Caki2 (cell line): Measurements from ENCODE around the gene COL5A1. TPM values are rescaled to one million over a fixed set of nuclear protein-coding genes. Genes with fewer than 3 reads are reported as not detected.

Experiments
- DNase-seq: peaks from one replicate; pipeline ENCODE4 v3.0.0-alpha.2; 2015; ENCODE audit warnings: low read depth
- in situ Hi-C: cut with HindIII; loops from 2 replicates; pipeline ENCODE4 v1.10.0; 2016; ENCODE audit warnings: low sequenced_read_pairs, low pct_unique_long_range_greater_than_20kb, mixed read lengths
- total RNA-seq: library from RNA; depleted of rRNA; stranded (reverse); fragments of >200 nt; shearing (Covaris generic); gene quantifications from 2 replicates; pipeline ENCODE4 v1.2.3, GENCODE V29; 2014; ENCODE audit warnings: low replicate concordance

COL5A1 gene
- total RNA-seq, 1 experiment from 2014 or later, result 21.3 TPM

DNA sequence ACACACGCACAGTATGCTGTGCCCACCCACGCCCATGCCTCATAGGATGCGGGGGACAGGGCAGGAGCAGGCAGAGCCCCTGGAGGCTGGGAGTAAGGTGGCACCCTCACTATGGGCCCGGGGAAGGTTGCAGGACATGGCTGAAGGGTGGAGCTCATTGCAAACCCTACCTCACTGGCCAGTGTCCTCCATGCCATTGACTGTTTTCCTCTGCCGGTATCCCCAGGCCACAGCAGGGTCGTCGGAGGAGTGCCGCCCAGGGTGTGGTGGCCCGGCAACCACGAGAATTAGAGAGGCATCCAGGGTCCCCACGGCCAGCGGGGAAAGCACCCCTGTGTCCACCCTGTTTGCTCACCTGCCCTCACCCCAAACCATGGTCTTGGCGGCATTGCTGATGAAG, 179.3 kb downstream of the COL5A1 start:
- DNase-seq, result no peak
- in situ Hi-C loops, result no loop called here

DNA sequence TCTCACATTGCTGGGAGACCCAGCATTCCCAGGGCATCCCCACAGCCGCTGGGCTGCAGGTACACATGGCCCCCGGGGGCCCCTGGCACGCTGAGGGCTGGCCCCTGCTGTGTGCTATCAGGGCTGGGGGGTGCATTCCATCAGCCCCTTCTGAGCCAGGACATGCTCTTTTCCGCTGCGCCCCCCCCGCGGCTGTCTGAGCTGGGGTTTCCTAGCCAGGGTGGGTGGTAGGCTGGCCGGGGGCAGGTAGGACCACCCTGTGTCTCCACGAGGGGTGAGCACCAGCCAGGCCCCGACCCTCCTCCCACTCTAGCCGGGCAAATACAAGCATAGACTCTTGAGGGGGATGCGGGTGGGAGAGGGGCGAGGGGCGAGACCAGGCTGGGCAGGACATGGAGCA, 180.9 kb downstream of the COL5A1 start:
- no peak for DNase-seq
- in situ Hi-C loops, result no loop called here

DNA sequence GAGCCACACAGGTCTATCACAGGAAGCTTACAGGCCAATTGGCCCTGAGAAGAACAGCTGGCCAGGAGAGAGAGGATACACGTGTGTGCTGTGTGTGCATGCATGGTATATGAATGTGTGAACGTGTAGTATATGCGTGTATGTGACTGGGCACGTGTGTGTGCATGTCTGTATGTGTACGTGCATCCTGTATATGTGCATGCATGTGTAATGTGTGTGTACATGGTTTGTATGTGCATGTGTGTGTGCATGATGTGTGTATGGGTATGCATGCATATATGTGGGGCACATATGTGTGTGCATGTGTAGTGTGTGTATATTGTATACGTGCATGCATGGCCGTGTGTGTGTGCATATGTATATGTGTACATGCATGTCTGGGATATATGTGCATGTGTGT, 182.0 kb downstream of the COL5A1 start:
- DNase-seq, result no peak
- in situ Hi-C loops, result no loop called here

DNA sequence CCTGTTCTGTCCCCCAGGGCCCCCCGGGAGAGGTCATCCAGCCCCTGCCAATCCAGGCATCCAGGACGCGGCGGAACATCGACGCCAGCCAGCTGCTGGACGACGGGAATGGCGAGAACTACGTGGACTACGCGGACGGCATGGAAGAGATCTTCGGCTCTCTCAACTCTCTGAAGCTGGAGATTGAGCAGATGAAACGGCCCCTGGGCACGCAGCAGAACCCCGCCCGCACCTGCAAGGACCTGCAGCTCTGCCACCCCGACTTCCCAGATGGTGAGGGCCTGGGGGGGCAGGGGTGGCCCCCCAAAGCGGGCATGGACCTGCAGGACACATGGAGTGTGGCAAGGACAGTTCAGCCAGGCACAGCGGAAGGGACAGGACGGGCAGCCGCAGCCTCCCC, 183.0 kb downstream of the COL5A1 start:
- no peak for DNase-seq
- in situ Hi-C loops, result no loop called here

DNA sequence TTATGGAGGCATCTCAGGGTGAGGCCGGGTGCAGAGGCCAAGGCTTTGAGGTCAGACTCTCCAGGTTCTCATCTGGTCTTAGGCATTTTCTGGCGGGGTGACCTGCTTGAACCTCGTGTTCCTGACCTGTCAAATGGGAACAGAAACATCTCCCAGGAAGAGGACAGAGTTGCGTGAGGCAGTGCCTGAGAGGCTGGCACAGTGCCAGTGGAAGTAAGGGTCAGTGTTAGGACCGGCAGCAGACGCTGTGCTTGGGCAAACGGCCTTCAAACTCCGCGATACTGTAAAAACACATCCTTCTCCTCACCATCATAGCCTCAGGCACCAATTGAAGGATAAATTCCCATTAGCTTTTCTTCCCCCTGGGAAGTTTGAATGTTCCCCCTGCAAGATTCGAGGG, 183.4 kb downstream of the COL5A1 start:
- in situ Hi-C loops, result no loop called here
- DNase-seq, result no peak

DNA sequence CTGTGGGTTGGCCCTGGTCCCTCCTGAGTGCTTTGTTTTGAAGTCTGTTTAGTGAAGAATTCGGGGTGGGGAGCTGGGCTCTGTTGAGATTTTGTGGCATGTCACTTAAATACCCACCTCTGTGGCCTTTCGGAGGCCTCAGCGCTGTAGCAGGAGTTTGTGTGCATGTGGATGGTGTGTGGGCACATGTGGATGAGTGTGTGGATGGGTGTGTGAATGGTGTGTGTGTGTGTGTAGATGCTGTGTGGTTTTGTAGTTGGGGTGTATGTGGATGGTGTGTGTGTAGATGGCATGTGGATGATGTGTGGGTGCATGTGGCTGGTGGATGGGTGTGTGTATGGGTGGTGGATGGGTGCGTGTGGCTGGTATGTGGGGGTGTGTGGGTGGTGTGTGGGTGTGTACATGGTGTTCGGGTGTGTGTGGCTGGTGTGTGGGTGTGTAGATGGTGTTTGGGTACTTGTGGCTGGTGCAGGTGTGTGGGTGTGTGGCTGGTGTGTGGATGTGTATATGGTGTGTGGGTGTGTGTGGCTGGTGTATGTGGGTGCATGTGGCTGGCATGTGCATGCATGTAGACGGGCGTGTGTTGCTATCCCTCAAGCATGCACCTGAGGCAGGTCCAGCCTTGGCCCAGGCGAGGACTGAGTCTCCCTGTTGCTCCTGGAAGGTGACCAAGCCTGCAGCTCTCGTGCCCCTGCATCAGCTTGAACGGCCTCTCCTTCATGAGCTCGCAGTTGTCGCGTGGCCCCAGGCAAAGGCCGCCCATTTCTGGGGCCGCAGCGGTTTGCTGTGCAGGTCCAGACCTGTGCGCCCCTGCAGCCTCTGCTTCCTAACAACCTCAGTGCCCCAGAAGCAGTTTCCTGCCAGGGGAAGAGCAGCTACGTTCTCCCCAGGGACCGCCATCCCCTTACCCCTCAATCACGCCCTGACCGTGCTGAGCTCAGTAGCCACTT, 185.0 kb downstream of the COL5A1 start:
- no peak for DNase-seq
- in situ Hi-C loops, result no loop called here

DNA sequence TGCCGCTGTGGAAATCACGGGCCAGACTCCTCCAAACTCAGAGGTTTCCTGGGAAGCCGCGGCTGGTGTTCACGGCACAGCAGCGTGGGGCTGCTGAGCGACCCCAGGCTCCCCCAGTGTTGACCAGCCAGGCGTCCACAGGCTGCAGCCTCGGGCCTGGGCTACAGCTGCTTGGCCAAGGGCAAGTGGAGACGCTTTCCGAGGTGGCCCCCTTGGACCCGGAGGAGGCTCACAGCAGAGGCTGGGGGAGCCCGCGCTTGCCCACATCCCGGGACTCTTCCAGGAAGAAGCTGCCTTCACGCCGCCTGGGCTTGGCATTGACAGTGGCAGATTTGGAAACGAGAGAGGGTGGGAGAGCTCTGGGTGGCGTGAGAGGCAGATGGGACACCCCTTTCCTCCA, 186.0 kb downstream of the COL5A1 start:
- no peak for DNase-seq
- in situ Hi-C loops, result no loop called here

DNA sequence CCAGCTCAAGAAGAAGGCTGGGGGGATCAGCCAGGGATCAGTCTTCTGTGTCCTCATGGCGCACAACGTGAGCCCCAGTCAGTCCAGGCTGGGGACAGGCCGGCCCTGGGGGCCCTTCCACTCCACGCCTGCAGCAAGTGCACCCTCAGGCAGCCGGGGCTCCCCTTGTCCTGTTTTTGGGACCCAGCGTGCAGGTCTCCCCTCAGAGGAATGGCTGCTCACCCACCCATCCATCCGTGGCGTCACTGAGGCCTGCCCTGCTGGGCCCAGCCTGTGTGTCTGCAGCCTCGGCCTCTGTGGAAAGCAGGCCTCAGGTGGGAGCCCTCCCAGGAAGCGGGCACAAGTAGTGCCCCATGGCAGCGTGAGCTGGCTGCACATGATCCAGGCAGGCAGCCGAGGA, 186.4 kb downstream of the COL5A1 start:
- in situ Hi-C loops, result no loop called here
- no peak for DNase-seq

DNA sequence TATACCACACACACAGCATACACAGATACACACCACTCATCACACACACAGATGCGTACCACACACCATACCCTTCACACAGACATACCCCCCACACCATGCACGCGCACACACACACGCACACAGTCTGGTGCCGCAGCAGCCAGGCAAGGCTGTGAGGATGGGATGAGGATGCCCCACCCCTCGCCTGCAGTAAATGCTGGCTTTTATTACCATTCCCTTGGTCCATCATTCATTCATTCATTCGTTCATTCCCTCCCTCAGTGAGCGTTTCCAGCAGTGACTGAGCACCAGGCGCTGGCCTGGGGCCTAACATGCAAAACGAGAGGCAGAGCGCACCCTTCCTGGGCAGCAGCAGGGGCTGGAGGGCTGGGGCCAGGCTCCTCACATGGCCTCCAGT, 187.3 kb downstream of the COL5A1 start:
- in situ Hi-C loops, result no loop called here
- no peak for DNase-seq

DNA sequence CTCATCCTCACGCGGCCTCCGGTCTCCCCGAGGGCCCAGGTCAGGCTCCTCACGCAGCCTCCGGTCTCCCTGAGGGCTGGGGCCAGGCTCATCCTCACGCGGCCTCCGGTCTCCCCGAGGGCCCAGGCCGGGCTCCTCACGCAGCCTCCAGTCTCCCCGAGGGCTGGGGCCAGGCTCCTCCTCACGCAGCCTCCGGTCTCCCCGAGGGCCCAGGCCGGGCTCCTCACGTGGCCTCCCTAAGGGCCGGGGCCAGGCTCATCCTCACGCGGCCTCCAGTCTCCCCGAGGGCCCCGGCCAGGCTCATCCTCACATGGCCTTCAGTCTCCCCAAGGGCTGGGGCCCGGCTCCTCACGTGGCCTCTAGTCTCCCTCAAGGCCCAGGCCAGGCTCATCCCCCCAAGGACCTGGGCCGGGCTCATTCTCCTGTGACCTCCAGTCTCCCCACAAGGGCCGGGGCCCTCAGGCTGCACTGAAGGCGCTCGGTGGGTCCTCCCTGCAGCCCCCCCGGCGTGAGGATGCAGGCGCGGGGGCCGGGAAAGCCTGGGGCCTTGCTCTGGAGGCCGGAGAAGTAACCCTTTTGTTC, 187.8 kb downstream of the COL5A1 start:
- in situ Hi-C loops, result no loop called here
- DNase-seq, result no peak

DNA sequence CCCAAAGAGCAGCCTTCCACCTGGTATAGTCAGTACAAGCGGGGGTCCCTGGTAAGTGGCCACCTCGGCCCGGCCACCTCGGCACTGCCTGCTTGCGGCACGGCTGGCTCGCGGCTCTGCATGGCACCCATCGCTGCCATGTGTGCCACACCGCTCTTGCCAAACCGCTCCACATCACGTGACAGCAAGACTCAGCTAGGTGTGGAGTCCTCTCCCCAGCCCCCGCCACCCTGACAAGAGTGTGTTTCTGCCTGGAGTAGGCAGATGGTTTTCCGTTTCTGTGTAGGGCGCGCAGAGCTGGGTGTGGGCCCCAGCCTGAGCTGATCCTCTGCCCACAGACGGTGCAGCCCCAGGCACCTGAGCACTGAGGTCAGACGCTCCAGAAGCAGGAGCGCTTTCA, 188.5 kb downstream of the COL5A1 start:
- no peak for DNase-seq
- in situ Hi-C loops, result no loop called here

DNA sequence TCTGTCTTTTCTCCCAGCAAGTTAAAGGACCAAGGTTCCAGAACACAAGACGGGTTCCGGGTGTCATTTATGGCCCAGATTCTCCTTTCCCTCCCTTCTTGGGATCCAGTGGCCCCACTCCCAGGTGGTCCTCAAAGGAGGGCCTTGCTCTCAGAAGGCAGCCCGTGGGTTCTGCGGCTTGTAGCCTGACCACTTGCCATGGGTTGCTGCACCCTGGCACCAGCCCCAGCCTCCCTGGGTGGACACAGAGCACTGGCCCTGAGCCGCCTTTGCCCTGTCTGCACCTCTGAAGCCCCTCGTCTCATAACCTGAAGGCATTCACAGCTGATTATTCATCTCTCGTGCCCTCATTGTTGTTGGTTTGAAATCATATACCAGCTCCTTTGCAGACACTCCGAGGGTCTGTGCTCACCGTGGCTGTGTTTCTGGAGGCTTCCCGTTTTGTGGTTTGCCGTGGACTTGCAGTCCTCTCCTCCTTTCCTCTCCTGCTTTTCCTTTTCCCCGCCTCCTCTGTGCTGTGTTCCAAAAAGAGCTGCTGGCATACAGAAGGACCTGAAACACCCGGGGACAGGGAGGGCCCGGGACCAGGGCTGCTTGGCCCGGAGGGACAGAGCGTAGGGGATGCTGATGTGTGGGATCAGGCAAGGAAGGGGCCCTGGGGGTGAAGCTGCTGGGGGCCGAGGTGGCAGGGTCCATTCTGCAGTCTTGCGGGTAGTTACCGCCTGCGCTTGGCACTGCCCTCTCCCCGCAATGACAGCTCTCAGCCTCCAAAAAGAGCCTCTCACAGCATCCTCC, 189.5 kb downstream of the COL5A1 start:
- in situ Hi-C loops, result no loop called here
- DNase-seq, result no peak

DNA sequence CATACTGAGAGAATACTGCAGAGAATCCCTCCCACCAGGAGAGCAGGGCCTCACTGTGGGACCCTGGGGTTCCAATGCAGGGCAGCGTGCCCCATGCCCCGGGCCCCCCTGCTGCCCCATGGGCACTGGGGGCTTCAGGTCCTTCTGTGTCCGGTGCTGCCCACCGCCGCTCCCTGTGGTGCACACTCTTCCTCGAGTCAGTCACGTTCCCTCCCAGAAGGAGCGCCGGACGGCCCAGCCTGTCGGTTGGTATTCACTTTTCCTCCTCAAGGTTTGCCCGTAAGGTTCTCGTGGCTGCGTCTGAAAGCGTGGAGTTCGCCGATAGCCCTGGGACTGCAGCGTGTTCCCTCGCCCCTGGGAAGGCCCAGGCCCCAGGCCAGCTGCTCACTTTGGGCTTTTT, 190.9 kb downstream of the COL5A1 start:
- DNase-seq, result no peak
- in situ Hi-C loops, result no loop called here

DNA sequence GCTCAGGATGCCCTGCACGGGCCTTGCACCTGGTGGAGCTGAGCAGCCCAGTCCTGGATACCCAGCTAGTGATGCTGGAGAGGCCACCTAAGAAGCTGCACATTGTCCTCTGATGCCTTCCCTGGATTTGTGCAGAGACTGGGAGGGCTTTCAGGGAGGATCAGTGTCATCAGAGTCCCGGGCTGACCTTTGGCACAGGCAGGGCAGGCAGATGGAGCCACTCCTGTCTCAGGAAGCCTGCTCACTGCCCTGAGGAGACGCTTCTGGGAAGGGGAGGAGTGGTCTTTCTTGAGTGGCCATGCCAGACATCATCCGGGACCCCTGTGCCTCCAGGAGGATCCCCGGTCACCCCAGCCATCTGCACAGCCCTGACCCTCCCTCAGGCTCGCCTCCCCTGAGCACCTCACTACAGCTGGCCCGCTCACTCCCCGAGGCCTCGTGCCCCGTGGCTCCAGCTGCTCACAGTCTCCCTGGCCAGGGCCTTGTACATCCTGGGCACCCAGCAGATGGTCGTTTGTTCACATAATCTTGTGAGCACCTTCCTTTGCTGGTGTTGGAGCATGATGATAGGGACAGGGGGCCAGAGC, 191.8 kb downstream of the COL5A1 start:
- no peak for DNase-seq
- in situ Hi-C loops, result no loop called here

DNA sequence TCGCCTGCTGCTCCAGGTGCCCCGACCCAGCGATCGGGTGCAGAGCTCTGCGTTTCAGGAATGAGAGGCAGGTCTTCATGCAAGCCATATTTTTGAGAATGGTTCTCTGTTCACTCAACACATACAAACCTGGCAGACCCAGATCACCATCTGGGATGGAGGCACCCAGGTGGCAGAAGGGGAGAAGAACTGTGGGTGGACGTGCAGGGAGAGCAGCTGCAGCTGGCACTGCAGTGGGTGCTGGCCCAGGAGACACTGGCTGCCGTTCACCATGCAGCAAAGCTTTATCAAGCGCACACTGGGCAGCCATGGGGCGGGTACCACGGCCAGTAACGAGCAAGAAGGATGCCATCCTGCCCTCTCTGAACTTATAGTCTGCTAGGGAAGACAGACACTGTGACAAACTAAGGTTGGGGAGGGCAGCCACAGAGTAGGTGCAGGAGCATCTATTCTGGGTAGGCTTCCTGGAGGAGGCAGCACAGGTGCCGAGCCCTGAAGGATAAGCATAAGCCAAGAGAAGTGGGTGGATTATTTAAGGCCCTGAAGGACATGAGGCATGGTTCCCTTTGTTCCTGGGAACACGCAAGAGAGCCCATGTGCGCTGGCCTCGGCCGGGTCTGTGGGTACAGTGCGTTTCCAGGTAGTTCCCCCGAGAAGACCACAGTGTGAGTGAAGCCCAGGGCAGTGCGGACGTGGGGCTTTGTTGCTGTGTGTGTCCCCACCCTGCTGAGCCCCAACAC, 192.8 kb downstream of the COL5A1 start:
- in situ Hi-C loops, result no loop called here

DNA sequence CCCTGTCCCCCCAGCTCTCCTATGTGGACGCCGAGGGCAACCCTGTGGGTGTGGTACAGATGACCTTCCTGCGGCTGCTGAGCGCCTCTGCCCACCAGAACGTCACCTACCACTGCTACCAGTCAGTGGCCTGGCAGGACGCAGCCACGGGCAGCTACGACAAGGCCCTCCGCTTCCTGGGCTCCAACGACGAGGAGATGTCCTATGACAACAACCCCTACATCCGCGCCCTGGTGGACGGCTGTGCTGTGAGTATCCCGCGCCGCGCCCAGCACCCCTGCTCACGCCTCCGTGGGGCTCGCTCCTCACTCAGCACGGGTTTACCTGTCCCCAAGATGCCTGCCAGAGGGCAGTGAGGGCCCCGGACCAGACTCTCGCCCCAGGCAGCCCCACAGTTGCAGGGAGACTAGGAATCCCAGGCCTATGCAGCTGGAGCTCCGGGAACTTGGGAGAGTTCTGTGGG, 193.4 kb downstream of the COL5A1 start:
- in situ Hi-C loops, result no loop called here
- no peak for DNase-seq

More for the DNA sequence above, 192.8 kb downstream of the COL5A1 start:
- DNase-seq, result no peak

DNA sequence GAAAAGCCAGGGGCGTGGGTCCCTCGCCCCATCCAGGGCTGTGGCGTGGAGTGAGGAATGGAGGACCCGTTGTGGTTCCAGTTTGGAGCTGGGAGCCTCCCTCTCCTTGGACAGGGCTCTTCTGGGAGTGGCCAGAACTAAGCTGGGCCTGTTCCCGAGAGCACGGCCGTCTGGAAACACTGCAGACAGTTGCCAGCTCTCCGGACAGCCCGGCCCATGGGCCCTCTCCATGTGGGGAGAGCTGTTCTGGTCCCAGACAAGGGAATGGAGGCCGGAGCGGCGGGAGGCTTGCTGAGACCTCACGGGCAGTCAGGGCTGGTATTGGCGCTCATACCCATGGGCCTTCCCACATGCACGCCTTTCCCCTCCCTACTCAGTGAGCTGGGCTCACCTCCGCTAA, 193.8 kb downstream of the COL5A1 start:
- in situ Hi-C loops, result no loop called here
- no peak for DNase-seq

DNA sequence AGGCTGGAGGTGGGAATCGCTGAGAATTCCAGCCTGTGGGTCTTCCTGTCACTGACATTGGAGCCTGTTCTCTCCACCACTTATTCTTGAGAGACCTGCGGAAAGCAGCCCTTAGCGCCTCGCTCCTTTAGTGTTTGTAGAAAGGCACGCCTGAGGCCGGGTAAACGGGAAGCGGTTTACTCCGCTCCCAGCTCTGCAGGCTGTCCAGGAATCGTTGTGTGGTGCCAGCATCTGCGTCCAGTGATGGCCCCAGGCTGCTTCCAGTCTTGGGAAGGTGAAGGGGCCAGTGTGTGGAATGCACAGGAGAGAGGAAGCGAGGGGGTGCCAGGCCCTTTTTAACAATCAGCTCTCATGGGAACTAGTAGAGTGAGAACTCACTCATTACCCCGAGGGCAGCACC, 194.4 kb downstream of the COL5A1 start:
- in situ Hi-C loops, result no loop called here
- no peak for DNase-seq
